ENCODE results near the gene SHROOM3.
"Not testable (repeated sequence)": the region's sequence is repeated elsewhere in the genome, so short reads cannot be mapped to it uniquely, and the experiment has no call there.

The SHROOM3 gene

DNA sequence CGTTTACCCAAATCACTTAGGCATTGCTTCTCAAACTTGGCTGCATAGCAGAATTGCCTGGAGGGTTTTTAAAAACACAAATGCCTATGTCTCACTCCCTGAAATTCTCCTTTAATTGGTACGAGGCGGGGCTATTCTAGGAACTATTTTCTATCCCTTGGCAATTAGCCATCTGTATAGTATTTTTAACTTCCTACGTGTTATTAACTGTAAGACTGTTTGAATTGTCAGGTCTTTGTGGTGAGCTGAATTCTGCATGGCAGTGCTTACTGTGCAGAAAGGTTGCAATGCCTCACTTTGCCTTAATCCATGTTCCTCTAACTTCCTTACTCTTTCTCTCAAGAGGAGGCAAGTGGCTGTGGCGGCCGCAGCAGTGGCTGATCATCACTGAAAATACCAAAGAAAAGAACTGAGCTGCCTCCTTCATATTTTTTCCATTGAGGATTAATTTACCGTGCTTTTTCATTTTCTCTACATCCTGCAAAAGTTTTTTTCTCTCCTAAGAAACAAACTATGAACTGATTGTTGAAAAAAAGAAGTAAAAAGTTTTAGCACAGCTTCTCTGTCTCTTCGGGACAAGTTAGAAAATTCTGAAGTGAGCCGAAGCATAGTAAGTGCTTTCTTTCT is at the start of gene SHROOM3:
SHROOM3 (plus strand) TSS at position 329 of the 627 bp plus-strand sequence. CDS start 824 bp downstream, outside the sequence.
- no peak for DNase-seq

DNA sequence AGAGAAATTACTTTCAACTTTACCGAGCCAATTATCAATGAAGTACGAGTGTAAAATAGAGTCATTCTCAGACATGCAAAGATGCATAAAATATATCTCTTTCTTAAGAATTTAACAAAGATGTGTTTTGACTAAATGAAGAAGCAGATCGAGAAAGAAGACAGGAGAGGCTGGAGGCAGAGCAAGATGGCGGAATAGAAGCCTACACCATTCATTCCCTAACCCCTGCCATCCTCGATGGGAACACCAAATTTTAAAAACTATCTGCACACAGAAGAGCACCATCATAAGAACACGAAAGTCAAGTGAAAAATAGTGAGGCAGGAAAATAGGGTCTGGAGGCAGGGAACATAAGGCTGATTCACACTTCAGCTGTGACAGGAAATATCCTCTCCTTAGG is 49.1 kb upstream of the SHROOM3 start:
- DNase-seq = no peak

DNA sequence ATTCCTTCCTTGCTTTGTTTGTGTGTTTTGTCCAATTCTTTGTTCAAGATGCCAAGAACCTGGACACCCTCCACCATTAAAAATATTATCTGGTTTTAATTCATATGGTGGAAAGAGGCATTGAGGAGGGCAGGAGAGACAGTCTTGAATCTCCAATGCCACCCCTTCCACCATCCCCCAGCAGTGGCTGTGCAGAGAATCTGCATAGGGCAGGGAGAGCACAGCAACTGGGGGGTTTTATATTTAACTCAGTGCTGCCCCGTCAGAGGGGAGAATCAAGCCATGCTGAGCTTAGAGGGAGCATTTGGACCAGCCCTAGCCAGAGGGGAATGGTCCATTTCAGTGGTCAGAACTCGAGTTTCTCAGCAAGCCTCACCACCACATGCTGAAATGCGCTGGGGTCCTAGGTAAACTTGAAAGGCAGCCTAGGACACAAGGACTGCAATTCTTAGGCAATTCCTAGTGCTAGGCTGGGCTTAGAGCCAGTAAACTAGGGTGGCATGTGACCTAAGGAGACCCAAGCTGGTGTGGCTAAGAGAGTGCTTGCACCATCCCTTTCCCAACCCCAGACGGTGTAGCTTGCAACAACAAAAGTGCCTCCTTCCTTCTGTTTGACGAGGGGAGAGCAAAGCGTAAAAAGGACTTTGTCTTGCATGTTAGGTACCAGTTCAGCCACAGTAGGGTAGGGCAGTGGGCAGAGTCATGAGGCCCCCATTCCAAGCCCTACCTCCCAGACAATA is 48.3 kb upstream of the SHROOM3 start:
- no peak for DNase-seq

DNA sequence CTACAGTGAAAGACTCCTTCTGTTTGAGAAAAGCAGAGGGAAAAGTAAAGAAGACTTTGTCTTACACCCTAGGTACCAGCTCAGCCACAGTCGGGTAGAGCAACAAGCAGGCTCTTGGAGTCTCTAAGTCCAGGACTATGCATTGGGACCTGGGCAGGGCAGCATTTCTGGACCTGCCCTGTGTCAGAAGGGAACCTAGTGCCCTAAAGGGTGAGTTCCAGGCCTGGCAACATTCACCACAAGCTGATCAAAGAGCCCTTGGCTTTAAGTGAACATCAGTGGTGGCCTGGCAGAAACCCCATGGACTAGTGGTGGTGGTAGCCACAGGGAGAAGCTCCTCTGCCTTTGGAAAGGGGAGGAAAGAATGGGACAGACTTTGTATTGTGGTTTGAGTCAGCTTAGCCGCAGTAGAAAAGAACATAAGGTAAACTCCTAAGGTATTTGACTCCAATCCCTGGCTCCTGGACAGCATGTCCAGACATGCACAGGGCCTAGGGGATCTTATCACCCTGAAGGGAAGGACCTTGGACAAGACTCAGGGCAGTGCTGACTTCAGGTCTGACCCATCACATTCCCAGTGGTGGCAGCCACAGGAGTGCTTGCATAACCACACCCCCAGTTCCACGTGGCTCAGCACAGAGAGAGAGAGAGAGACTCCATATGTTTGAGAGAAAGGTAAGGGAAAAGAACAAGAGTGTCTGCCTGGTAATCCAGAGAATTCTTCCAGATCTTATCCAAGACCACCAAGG is 46.7 kb upstream of the SHROOM3 start:
- no peak for DNase-seq

DNA sequence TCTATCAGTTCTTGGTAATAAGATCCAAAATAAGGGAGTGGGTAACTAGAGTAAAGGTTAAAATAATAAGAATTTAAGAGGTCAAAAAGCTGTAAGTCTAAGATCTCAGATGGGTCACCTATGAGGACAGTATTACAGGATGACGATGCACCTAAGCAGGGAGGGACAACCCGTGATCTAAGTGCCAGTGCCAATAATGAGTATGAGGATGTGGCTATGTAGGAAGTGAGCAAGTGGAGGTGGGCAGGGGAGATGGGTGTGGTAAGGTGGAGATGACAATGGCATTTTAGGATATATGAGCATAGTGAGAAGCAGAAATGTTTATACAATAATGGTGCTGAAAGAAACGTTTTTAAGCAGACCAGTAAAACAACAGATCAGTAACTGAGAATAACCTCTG is 33.4 kb upstream of the SHROOM3 start:
- no peak for DNase-seq

DNA sequence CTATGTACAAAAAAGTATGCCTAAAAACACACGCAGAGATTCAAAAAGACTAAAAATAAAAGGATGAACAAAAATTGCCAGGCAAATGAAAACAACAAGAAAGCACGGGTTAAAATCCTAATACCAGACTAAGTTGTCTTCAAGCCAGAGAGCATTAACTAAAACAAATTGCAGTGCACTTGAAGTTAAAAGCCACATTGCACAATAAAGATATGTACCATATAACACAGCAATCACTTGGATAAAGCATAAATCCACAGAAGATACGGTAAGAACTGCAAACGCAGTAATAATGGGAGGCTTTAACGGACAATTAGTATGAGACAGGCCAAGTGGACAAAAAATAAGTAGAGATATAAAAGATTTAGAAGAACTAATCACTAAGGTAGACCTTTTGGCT is 28.9 kb upstream of the SHROOM3 start:
- no peak for DNase-seq

DNA sequence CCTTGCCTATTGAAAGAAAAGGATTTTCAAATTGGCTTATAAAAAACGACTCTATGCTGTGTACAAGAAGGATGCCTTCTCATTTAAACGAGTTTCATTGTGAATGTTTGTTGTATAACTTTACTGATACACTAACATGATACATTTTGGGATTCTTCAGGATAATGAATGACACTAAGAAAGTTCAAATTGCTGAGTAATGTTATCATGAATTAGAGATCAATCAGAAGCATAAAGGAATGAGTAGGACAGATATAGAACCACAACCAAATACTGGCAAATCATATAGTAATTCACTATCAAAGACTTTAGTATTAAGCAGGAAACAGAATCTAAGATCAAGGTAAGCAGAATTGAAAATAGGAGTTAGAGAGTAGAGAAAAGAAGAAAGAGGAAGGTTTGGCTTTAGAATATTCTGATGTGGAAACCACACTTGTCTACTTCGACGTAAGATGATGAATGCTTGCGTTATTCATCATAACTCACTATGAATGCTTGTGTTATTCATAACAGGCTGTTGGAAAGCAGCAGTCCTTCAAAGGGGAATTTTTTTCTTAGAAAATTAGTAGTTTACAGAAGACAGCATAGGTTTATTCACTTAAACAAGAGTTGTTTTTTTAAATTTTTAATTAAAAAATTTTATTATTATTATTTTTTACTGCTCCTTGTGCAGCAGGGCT is 27.4 kb upstream of the SHROOM3 start:
- DNase-seq = no peak

DNA sequence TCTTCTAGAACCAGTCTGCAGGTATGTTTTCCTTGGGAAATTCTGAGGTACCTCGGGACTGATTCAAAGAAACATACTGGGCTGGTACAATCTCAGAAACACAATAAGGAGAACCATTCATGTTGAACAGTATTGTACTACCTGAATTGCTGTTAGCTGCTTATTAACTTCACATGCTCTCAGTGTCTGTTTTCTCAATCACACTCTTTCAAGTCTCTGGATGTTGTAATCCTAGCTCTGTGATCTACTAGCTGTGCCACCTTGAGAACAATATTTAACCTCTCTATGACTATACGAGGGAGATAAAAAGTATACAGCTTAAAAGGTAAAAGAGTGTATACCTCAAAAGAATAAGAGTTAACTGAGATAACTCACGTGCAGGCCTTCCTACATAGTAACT is 24.4 kb upstream of the SHROOM3 start:
- no peak for DNase-seq

DNA sequence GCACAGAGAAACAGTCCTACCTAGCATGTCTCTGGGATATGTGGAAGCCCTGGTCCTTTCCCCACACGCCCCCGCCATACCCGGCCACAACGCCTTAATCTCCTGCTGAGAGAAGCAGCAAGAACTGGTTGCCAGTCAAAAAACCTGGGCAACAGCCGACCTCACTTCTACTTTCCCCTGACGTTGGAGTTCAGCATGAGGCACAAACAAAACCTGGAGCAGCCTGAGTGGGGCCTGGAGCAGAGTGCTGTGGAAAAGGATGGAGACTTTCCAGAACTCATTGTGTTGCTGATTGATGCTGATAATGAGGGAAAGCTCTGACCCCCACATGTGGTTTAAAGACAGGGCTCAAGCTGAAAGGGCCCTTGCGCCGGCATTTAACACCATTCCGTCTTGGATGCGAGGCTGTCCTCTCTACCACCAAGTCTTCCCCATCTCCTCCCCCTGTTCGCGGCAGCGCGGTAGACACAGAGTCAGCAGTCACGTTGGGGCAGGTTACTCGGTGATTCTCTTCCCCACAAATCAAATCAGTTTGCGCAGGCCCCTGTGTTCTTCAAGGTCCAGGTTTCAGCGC is 14.8 kb upstream of the SHROOM3 start:
- no peak for DNase-seq

DNA sequence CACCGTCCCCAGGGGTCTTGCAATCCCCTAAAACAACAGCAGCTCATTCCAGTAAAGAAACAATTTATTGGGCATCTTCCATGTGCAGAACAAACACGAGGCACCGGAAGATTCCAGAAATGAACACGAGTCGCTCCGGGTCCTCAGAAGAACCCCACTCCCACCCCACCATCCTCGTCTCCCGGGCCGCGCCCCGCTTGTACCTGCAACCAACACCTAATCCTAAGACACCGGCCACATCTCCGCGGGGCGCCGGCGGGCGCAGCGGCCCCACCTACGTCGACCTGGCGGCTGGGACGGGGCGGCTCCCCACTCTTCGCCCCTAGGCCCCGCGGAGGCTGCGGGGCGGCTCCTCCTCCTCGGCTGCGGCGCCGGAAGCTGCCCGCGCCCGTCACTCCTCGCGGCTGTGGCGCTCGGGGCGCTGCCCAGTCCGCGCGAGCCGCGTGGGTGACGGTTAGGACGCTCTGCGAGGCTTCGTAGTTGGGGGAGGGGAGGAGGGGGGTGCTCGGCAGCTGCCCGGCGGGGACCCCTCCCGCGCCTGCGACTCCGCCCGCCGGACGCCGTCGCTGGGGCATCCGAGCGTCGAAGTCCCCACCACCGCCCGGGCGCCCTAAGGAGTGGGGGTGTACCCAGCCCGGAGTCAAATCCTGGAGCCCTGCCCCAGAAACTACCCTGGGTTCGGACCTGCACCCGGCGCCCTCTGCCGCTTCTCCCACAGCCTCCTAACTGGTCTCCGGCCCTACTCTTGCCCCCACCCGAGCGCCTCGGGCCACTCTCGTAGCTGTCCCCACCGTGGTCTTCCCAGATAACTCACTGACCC is 14.1 kb upstream of the SHROOM3 start, which contains the start of gene CCDC158:
CCDC158 (minus strand) TSS at position 380 of the 820 bp plus-strand sequence. CDS start 17,934 bp downstream, outside the sequence.
- DNase-seq = no peak

DNA sequence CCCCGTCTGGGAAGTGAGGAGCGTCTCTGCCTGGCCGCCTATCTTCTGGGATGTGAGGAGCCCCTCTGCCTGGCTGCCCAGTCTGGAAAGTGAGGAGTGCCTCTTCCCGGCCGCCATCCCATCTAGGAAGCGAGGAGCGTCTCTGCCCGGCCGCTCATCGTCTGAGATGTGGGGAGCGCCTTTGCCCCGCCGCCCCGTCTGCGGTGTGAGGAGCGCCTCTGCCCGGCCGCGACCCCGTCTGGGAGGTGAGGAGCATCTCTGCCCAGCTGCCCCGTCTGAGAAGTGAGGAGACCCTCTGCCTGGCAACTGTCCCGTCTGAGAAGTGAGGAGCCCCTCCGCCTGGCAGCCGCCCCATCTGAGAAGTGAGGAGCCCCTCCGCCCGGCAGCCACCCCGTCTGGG is 11.9 kb upstream of the SHROOM3 start:
- not testable (repeated sequence) for DNase-seq

DNA sequence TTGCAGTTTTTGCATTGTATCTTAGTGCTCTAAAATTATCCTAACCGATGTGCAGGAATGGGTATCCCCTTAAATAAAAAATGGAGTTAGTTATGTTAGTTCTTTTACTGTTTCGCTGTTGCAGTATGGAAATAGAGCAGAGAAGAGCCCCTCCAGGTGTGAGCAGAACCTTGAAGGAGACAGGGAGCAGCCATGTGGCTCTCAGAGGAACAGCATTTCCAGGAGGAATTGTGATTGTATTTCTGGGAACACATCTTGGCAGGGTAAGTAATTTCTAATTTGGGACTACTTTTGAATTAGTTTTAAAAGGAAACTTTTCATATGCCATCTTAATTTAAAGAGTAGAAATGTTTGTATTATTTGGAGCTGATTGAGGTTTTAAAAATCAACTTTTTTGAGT is 8.8 kb upstream of the SHROOM3 start:
- no peak for DNase-seq

DNA sequence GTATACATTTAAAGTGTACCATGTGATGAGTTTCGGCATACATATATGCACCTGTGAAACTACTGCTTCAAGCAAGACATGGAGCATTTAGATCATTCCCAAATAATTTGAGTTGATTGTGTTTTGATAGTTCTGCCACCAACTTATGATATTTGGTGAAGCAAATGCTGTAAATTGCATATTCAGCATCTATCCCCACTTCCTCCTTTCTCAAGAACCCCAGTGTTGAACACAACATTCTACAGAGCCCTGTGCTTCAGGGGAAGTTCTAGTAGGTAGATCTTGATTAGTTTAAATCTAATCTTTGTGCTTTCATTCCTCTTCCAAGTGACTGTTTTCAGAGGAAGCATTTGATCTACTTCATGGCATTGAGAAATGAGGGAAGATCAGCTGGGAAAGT is 5.4 kb upstream of the SHROOM3 start:
- DNase-seq = no peak

DNA sequence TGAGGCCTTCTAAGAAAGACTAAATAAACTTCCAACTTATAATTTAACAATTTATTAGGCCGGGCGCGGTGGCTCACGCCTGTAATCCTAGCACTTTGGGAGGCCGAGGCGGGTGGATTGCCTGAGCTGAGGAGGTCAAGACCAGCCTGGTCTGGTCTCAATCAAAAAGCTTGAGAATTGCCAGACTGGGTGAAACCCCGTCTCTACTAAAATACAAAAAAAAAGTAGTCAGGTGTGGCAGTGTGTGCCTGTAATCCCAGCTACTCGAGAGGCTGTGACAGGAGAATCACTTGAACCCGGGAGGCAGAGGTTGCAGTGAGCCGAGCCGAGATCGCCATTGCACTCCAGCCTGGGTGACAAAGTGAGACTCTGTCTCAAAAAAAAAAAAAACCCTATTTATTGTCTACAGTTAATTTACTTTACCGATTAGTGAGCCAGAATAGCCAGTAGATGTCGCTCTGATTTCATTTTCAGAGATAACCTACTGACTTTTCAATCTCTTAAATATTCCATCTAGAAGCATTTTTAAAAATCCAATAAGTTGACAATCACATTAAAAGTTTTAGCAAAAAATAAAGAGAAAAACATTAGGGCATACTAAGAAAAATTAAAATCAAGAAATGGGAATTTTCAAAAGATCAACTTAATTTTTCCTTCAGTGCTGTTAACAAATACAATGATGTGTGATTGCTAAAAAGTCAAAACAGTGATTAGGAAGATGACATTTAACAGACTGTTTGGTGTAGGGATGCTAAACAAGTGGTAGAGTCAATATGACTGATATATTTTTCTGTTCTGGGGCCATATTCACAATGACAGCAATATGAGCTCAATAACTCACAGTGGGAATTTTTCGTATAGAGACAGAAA is 4.3 kb upstream of the SHROOM3 start:
- no peak for DNase-seq

DNA sequence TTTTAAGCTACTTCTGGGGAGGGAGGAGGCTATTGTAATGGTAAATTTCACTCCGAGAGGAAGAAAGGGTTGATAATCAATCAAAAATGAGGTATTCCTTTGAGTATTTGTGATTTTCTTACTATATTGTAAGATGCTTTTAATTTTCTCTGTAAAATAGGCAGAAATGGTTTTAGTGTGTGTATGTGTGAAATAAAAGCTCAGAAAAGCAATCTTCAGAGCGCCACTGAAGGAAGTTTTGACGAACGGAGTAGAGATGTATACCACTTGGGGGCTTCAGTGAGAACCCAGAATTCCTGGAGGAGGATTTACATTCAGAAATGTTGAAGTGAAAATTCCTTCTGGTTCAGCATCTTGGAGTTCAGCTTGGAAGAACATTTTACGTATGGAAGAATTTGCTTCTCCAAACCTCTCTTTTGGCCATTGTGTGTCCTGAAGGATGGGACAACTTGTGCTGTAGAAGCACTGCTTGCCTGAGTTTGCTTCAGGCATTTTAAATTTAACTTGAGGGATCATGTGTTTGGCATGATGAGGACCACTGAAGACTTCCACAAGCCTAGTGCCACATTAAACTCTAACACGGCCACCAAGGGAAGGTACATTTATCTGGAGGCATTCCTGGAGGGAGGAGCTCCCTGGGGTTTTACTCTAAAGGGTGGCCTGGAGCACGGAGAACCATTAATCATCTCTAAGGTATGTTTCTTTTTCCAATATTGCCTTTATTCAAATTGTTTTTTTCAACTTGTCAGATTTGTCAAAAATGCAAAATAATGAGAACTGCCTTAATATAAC is 695 bp downstream of the SHROOM3 start:
- DNase-seq = no peak

DNA sequence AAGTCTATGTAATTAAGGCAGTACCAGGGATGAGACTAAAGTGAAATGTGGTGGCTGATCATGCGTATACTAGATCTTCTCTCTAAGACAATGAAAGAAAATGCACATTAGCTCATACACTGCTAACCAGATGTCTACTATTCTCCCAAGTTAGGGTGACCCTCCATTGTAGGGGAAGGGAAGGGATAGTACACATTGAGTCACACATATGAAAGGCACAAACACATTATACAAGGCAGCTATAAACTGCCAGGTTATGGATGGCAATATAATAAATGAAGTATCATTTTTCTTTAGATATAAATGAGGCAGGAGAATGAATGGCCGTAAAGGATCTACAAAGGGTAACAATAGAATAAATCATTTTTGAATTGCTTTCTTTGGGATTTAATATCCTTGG is 4.5 kb downstream of the SHROOM3 start:
- no peak for DNase-seq

DNA sequence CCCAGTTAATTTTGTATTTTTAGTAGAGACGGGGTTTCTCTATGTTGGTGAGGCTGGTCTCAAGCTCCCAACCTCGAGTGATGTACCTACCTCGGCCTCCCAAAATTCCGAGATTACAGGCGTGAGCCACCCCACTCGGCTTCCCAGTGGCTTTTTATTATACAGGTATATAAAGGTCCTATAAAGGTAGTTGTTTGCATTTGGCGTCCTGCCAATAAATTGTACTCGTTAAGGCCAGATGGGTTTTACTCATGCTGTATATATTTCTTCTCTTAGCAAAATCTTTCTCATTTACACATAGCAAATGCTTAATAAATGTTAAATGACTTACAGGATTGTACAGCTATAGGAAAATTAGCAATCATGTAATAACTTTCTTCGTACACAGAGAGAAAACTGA is 6.9 kb downstream of the SHROOM3 start:
- DNase-seq = no peak

DNA sequence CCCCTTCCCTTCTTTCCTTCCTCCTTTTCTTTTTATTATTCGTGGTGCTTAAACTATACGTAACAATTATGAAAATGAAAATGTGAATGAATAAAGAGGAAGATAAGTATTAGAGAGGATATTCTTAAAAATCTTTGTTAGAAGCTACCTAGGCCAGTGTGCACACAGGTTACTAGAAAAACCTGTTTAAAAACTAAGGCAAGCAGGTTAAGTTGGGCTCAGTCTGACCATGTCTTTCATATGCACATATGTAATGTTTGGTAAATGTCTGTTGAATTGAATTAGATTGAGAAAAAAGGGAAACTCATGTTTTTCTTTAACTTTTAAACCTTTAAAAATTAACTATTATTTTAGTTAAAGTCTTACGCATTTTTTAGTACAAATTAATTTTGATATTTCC is 7.8 kb downstream of the SHROOM3 start:
- no peak for DNase-seq

DNA sequence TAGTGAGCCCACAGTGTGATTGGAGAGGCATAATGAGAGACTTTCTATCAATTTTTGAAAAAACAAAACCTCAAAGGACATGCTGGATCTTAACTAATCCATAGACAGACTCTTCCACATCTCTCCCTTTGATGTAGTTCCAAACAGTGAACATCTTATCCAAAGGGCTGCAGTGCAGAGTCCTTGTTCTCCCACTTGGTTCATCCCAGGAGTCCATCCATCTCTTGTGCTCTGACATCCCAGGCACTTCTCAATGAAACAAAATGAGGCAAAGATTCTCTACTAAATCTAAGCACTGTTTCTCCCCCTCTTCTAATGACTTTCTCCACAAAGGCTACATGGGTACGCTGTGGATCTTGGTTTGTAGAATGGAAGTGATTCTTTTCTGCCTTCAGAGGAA is 8.3 kb downstream of the SHROOM3 start:
- no peak for DNase-seq

DNA sequence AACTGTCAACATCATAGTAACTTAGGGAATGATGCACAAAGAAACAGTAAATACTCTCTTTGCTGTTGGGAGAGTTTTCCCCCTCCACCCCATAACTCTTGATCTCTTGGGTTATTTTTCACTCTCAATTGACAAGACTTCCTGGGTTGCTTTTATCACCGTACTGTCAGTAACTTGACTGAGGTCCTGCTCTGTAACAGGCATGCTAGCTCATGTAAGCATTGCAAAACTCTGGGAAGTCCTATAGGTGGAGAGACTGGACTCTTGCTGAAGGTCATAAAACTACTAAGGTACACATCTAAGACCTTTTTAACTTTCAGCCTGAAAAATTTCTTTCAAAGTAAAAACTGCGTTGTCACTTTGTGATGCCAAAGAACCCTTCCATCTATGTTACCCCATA is 10.9 kb downstream of the SHROOM3 start:
- no peak for DNase-seq

All from activated T-cell treated with anti-CD3 and anti-CD28 coated beads, Interleukin-2, amount 50 U/mL, for 1 hour (primary cell).